DND-41 (cell line): ENCODE results near the gene RPS4Y1.
A peak's percentile ranks its signal among the peaks of the same experiment; 100 is the strongest.
"Not testable (repeated sequence)": the region's sequence is repeated elsewhere in the genome, so short reads cannot be mapped to it uniquely, and the experiment has no call there.

ENCODE experiments used
- ATAC-seq: fragments of 200-7000 bp; cut with Tn5 transposase; 3 replicates; pipeline ENCODE4 v1.9.1; 2021; ENCODE audit warnings: low read depth; ENCODE audit not compliant: insufficient read depth
- DNase-seq: peaks from one replicate; pipeline ENCODE4 v3.0.0-alpha.2; 2020
- H2AFZ ChIP-seq: 2 replicates; pipeline ENCODE4 v1.6.0; 2012; ENCODE audit warnings: low read depth, low read length
- H3K27ac ChIP-seq: 2 replicates; pipeline ENCODE4 v1.5.1; 2012; ENCODE audit warnings: low read length, inconsistent platforms
- H3K27me3 ChIP-seq: fragments of 200-600 bp; sonication (generic); 2 replicates; pipeline ENCODE4 v1.6.0; 2012; ENCODE audit warnings: low read length, mild to moderate bottlenecking, inconsistent platforms; ENCODE audit not compliant: insufficient read depth, poor library complexity
- H3K36me3 ChIP-seq: 2 replicates; pipeline ENCODE4 v1.5.1; 2012; ENCODE audit warnings: low read length, inconsistent platforms; ENCODE audit not compliant: insufficient read depth
- H3K4me1 ChIP-seq: 2 replicates; pipeline ENCODE4 v1.5.1; 2012; ENCODE audit warnings: mild to moderate bottlenecking, low read length; ENCODE audit not compliant: insufficient read depth
- H3K4me2 ChIP-seq: 2 replicates; pipeline ENCODE4 v1.6.0; 2012; ENCODE audit warnings: mild to moderate bottlenecking, moderate library complexity, low read length, inconsistent platforms; ENCODE audit not compliant: insufficient read depth
- H3K4me3 ChIP-seq, 2 experiments: fragments of 200-600 bp in 1 of 2; shearing (Covaris generic) in 1 of 2; 2 replicates each; pipeline ENCODE4 v1.5.1; 2012 to 2016; ENCODE audit warnings: inconsistent platforms in 2 of 2, low read length in 2 of 2, mild to moderate bottlenecking in 2 of 2, low read depth in 1 of 2, moderate library complexity in 1 of 2
- H3K79me2 ChIP-seq: 2 replicates; pipeline ENCODE4 v1.6.0; 2012; ENCODE audit warnings: low read length, inconsistent platforms; ENCODE audit not compliant: insufficient read depth
- H3K9ac ChIP-seq: 2 replicates; pipeline ENCODE4 v1.6.0; 2012; ENCODE audit warnings: low read depth, mild to moderate bottlenecking, inconsistent platforms, low read length, moderate library complexity
- H3K9me3 ChIP-seq: 2 replicates; pipeline ENCODE4 v1.5.1; 2012; ENCODE audit warnings: low read length, moderate library complexity, mild to moderate bottlenecking, inconsistent platforms; ENCODE audit not compliant: insufficient read depth, severe bottlenecking
- H4K20me1 ChIP-seq: 2 replicates; pipeline ENCODE4 v1.6.0; 2012; ENCODE audit warnings: low read length; ENCODE audit not compliant: insufficient read depth
- EZH2 ChIP-seq: IDR thresholded peaks from 3 replicates; pipeline ENCODE4 v1.6.1; 2012; ENCODE audit warnings: borderline replicate concordance, low read depth, mild to moderate bottlenecking, moderate library complexity, low read length, inconsistent platforms; ENCODE audit not compliant: severe bottlenecking
- TF ChIP-seq, protein P1 (sequence below): IDR thresholded peaks from 2 replicates; pipeline ENCODE4 v1.5.1; 2012; ENCODE audit warnings: borderline replicate concordance, low read length, moderate library complexity, mild to moderate bottlenecking; ENCODE audit not compliant: poor library complexity, severe bottlenecking; ENCODE audit errors: extremely low read depth

Gene RPS4Y1

DNA sequence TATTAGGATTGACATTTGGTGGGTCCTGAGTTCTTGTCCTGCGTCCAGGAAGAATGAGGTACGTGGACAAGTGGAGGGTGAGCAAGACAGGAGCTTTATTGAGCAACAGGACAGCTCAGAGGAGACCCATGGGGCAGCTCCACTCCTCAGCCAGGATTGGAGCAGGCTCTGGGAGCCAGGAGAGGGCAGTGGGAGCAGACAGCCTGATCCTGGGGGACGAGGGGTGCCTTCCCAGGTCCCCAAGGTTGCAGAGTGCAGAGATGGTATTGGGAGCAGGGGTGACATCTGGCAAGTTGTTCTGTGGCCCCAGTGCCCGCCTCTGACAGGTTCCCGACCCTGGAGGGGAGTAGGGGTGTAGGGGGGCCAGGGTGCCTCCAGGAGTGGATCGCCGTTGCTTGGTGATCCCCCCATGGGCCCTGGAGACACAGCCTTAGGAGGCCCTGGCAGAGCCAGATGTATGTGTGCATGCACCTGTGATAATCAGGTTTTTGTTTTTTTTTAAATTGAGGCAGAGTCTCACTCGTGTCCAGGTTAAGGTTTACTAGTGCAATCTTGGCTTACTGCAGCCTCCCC is 26.7 kb downstream of the RPS4Y1 start:
- Histone ChIP-seq H2AFZ (no peak overlapping the region), H3K4me1 (no peaks in the 10 kb centered on the region), H3K9me3 (peaks cover 6% of the 10 kb centered on the region), H3K36me3 (peaks cover 50% of the 10 kb centered on the region), H4K20me1 (no peaks in the 10 kb centered on the region), H3K79me2 (peaks cover 16% of the 10 kb centered on the region; the same call in 1 of the 2 replicates), H3K27ac (no peak overlapping the region), H3K4me2 (no peak overlapping the region), H3K27me3 (no peaks in the 10 kb centered on the region), H3K9ac (no peak overlapping the region), H3K4me3 (no peak overlapping the region)
- ATAC-seq = 0 out of 3 replicates have a peak, but pooled peaks have one; percentile 18
- TF ChIP-seq, protein P1, sequence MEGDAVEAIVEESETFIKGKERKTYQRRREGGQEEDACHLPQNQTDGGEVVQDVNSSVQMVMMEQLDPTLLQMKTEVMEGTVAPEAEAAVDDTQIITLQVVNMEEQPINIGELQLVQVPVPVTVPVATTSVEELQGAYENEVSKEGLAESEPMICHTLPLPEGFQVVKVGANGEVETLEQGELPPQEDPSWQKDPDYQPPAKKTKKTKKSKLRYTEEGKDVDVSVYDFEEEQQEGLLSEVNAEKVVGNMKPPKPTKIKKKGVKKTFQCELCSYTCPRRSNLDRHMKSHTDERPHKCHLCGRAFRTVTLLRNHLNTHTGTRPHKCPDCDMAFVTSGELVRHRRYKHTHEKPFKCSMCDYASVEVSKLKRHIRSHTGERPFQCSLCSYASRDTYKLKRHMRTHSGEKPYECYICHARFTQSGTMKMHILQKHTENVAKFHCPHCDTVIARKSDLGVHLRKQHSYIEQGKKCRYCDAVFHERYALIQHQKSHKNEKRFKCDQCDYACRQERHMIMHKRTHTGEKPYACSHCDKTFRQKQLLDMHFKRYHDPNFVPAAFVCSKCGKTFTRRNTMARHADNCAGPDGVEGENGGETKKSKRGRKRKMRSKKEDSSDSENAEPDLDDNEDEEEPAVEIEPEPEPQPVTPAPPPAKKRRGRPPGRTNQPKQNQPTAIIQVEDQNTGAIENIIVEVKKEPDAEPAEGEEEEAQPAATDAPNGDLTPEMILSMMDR = no peak
- no peak for TF ChIP-seq EZH2
- DNase-seq = no peak

DNA sequence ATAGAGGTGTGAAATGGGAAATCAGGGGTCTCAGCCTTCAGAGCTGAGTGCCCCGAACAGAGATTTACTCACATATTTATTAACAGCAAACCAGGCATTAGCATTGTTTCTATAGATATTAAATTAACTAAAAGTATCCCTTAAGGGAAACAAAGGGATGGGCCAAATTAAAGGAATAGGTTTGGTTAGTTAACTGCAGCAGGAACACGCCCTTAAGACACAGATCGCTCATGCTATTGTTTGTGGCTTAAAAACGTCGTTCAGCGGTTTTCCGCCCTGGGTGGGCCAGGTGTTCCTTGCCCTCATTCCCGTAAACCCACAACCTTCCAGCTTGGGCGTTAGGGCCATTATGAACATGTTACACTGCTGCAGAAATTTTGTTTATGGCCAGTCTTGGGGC is 30.8 kb downstream of the RPS4Y1 start:
- H3K27ac ChIP-seq, H3K4me2 ChIP-seq, ATAC-seq, H4K20me1 ChIP-seq, H3K4me1 ChIP-seq, DNase-seq, H3K9ac ChIP-seq, H3K79me2 ChIP-seq, H2AFZ ChIP-seq, H3K27me3 ChIP-seq, H3K9me3 ChIP-seq, H3K4me3 ChIP-seq: not testable (repeated sequence)
- H3K36me3 ChIP-seq = peaks cover 12% of the 10 kb centered on the region

DNA sequence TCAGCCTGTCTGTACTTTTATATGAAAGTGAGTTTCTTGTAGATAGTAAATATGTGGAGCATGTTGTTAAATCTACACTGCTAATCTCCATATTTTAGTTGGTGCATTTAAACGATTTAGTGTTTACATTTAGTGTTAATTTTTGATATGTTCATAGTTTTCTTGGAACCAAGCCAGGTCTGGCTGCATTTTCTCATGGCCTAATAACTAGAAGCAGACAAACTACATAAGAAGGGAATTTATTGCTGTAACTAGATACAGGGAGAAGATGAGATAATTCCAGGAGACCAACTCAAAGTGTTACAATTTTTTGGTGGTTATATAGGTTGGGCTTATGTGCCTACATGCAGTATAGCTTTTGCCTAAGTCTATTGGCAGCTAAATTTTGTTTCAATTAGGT is 32.8 kb downstream of the RPS4Y1 start:
- H3K36me3 ChIP-seq = no peaks in the 10 kb centered on the region
- H3K27ac ChIP-seq = no peak overlapping the region
- no peak overlapping the region for H2AFZ ChIP-seq
- H3K79me2 ChIP-seq = no peaks in the 10 kb centered on the region
- no peak overlapping the region for H3K4me3 ChIP-seq
- no peaks in the 10 kb centered on the region for H4K20me1 ChIP-seq
- no peak for TF ChIP-seq EZH2
- TF ChIP-seq, protein P1 = no peak
- no peaks in the 10 kb centered on the region for H3K27me3 ChIP-seq
- no peak overlapping the region for H3K9ac ChIP-seq
- peaks cover 6% of the 10 kb centered on the region for H3K9me3 ChIP-seq
- no peak for ATAC-seq
- H3K4me1 ChIP-seq = no peaks in the 10 kb centered on the region
- DNase-seq = no peak
- no peak overlapping the region for H3K4me2 ChIP-seq

DNA sequence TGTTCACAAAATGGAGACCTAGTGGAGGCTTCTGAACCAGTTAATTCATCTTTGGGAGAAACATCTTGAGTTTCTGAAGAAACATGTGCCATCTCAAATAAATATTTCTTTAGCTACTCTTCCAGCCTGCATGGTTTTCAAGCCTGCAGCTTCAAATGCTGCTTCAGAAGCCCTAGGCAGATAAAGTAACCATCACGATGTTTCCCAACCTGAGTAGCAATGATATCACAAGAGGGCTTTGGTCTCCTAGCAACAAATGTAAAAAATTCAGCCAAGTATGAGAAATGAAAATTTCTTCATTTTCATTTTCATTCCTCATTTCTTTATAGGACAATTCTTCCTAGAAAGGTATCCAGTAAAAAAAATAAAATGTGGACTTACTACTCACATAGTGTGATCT is 42.2 kb downstream of the RPS4Y1 start:
- ATAC-seq (no peak), DNase-seq (no peak)
- TF ChIP-seq, protein P1 = no peak
- TF ChIP-seq EZH2 = no peak
- H3K4me3 ChIP-seq = no peak overlapping the region
- H3K9ac ChIP-seq = no peak overlapping the region
- H3K79me2 ChIP-seq = no peaks in the 10 kb centered on the region
- no peak overlapping the region for H3K4me2 ChIP-seq
- no peak overlapping the region for H2AFZ ChIP-seq
- no peaks in the 10 kb centered on the region for H4K20me1 ChIP-seq
- H3K4me1 ChIP-seq = peaks cover 37% of the 10 kb centered on the region
- no peaks in the 10 kb centered on the region for H3K27me3 ChIP-seq
- H3K9me3 ChIP-seq = peaks cover 15% of the 10 kb centered on the region
- no peak overlapping the region for H3K27ac ChIP-seq
- H3K36me3 ChIP-seq = no peaks in the 10 kb centered on the region; the same call in none of the 2 replicates
